ENCODE data around the gene TMPRSS7.
"Not testable (repeated sequence)": the region's sequence is repeated elsewhere in the genome, so short reads cannot be mapped to it uniquely, and the experiment has no call there.

The TMPRSS7 gene

GRCh38 chr3:112013058-112013783 is 21.3 kb upstream of the TMPRSS7 start:
- DNase-seq = peak; percentile 79

GRCh38 chr3:112013784-112014143 is 20.8 kb upstream of the TMPRSS7 start:
- DNase-seq = no peak

GRCh38 chr3:112017091-112017490 is 17.4 kb upstream of the TMPRSS7 start:
- no peak for DNase-seq

GRCh38 chr3:112018712-112019111 is 15.8 kb upstream of the TMPRSS7 start:
- no peak for DNase-seq

GRCh38 chr3:112019716-112020115 is 14.8 kb upstream of the TMPRSS7 start:
- DNase-seq = no peak

- DNase-seq = no peak
These were observed 13.9 kb upstream of the TMPRSS7 start for GRCh38 chr3:112020674-112021085.

GRCh38 chr3:112027142-112027541 is 7.4 kb upstream of the TMPRSS7 start:
- DNase-seq = no peak

- DNase-seq = no peak
These were observed 6.7 kb upstream of the TMPRSS7 start for GRCh38 chr3:112027826-112028225.

GRCh38 chr3:112030901-112031300 is 3.6 kb upstream of the TMPRSS7 start:
- no peak for DNase-seq

- DNase-seq = no peak
These were observed 2.3 kb upstream of the TMPRSS7 start for GRCh38 chr3:112032098-112032731.

- no peak for DNase-seq
These were observed 705 bp downstream of the TMPRSS7 start for GRCh38 chr3:112035241-112035640.

- DNase-seq = not testable (repeated sequence)
These were observed 2.7 kb downstream of the TMPRSS7 start for GRCh38 chr3:112037194-112037593.

GRCh38 chr3:112038863-112039262 is 4.3 kb downstream of the TMPRSS7 start:
- peak; percentile 43 for DNase-seq

- no peak for DNase-seq
These were observed 6.8 kb downstream of the TMPRSS7 start for GRCh38 chr3:112041321-112041720.

GRCh38 chr3:112042842-112043280 is 8.3 kb downstream of the TMPRSS7 start:
- no peak for DNase-seq

- DNase-seq = peak; percentile 62
These were observed 9.2 kb downstream of the TMPRSS7 start for GRCh38 chr3:112043621-112044201.

- DNase-seq = no peak
These were observed 12.1 kb downstream of the TMPRSS7 start for GRCh38 chr3:112046599-112046998.

GRCh38 chr3:112047264-112047663 is 12.7 kb downstream of the TMPRSS7 start:
- no peak for DNase-seq

- DNase-seq = no peak
These were observed 14.4 kb downstream of the TMPRSS7 start for GRCh38 chr3:112048911-112049310.

GRCh38 chr3:112053229-112053628 is 18.7 kb downstream of the TMPRSS7 start:
- no peak for DNase-seq

GRCh38 chr3:112056451-112056929 is 22.0 kb downstream of the TMPRSS7 start:
- no peak for DNase-seq

- no peak for DNase-seq
These were observed 25.0 kb downstream of the TMPRSS7 start for GRCh38 chr3:112059497-112059896.

- DNase-seq = no peak
These were observed 26.6 kb downstream of the TMPRSS7 start for GRCh38 chr3:112061152-112061551.

Measured in RPMI8226 (cell line).